ENCODE measurements around the gene C9orf78.

DNA sequence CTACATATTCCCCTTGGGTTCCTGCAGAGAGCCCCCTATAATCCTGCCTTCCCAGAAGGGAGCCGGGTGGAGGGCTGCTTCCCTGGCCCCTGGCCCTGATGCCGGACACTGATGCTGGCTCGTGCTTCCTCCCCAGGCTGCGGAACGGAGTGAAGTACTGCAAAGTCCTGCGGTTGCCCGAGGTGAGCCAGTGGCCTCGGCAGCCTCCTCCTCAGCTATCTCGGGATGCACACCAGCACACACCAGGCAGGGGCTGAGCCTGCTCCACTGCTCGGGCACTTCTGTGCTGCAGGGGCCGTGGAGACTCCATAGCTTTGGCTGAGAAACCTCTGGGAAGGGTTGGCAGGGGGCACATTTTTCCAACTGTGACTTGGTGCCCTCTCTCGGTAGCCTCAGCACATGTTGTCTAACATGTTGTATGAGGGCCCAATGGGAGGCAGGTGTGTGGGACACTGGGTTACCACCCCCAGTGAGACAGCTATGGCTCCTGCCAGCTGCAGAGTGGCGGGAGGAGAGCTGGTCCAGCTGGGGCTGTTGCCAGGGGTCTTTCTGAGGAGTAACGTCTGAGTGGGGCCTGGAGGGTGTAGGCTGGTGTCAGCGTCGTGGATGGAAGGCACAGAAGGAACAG is 38.6 kb upstream of the C9orf78 start:
- TF ChIP-seq, protein P1, sequence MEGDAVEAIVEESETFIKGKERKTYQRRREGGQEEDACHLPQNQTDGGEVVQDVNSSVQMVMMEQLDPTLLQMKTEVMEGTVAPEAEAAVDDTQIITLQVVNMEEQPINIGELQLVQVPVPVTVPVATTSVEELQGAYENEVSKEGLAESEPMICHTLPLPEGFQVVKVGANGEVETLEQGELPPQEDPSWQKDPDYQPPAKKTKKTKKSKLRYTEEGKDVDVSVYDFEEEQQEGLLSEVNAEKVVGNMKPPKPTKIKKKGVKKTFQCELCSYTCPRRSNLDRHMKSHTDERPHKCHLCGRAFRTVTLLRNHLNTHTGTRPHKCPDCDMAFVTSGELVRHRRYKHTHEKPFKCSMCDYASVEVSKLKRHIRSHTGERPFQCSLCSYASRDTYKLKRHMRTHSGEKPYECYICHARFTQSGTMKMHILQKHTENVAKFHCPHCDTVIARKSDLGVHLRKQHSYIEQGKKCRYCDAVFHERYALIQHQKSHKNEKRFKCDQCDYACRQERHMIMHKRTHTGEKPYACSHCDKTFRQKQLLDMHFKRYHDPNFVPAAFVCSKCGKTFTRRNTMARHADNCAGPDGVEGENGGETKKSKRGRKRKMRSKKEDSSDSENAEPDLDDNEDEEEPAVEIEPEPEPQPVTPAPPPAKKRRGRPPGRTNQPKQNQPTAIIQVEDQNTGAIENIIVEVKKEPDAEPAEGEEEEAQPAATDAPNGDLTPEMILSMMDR (IDR thresholded peaks at IDR 0.05; ENCODE audit: insufficient read depth, low read depth, low read length) = no peak
- TF ChIP-seq EZH2 (IDR thresholded peaks at IDR 0.05; ENCODE audit: insufficient read depth, low read length) = no peak
